Endometrial microvascular endothelial cells (primary cell): ENCODE results near the gene ABLIM1. TPM values are rescaled to one million over a fixed set of nuclear protein-coding genes. Genes with fewer than 3 reads are reported as not detected.

Source experiments
- in situ Hi-C: cut with HindIII; loops from 2 replicates; pipeline ENCODE4 v1.10.0; 2017; ENCODE audit warnings: low sequenced_read_pairs, low pct_unique_long_range_greater_than_20kb; ENCODE audit errors: inconsistent ontology term
- total RNA-seq: library from RNA; depleted of rRNA; stranded (reverse); fragments of >200 nt; gene quantifications from one replicate; pipeline ENCODE4 v1.2.3, GENCODE V29; 2015; ENCODE audit errors: inconsistent ontology term

ABLIM1 gene
- total RNA-seq, 1 donor from 2014 or later, result 25.9 TPM

- in situ Hi-C loops, result no loop called here
Measured at GRCh38 chr10:114471906-114472876, 185.9 kb downstream of the ABLIM1 start.

GRCh38 chr10:114470956-114471905 lies 186.8 kb downstream of the ABLIM1 start:
- in situ Hi-C loops, result no loop called here

GRCh38 chr10:114470361-114470760 lies 187.7 kb downstream of the ABLIM1 start:
- in situ Hi-C loops, result no loop called here

GRCh38 chr10:114458955-114459354 lies 199.1 kb downstream of the ABLIM1 start:
- in situ Hi-C loops, result no loop called here

- in situ Hi-C loops, result no loop called here
Measured at GRCh38 chr10:114458216-114458920, 199.7 kb downstream of the ABLIM1 start.

GRCh38 chr10:114453576-114453975 lies 204.5 kb downstream of the ABLIM1 start:
- in situ Hi-C loops, result no loop called here

GRCh38 chr10:114448897-114449296 lies 209.2 kb downstream of the ABLIM1 start:
- in situ Hi-C loops, result loop anchor here (25.0 kb wide), 1 partner anchor 137 kb away; no protein-coding TSS in a partner anchor

GRCh38 chr10:114445332-114445731 lies 212.7 kb downstream of the ABLIM1 start:
- in situ Hi-C loops, result loop anchor here (25.0 kb wide), 1 partner anchor 133 kb away; no protein-coding TSS in a partner anchor

GRCh38 chr10:114444819-114445218 lies 213.3 kb downstream of the ABLIM1 start:
- in situ Hi-C loops, result loop anchor here (25.0 kb wide), 1 partner anchor 133 kb away; no protein-coding TSS in a partner anchor

GRCh38 chr10:114442091-114442630 lies 215.9 kb downstream of the ABLIM1 start:
- in situ Hi-C loops, result loop anchor here (25.0 kb wide), 1 partner anchor 130 kb away; no protein-coding TSS in a partner anchor

- in situ Hi-C loops, result loop anchor here (25.0 kb wide), 1 partner anchor 129 kb away; no protein-coding TSS in a partner anchor
Measured at GRCh38 chr10:114441107-114441506, 217.0 kb downstream of the ABLIM1 start.

- in situ Hi-C loops, result loop anchor here (25.0 kb wide), 1 partner anchor 125 kb away; no protein-coding TSS in a partner anchor
Measured at GRCh38 chr10:114437473-114438292, 220.4 kb downstream of the ABLIM1 start.

GRCh38 chr10:114436941-114437340 lies 221.1 kb downstream of the ABLIM1 start:
- in situ Hi-C loops, result loop anchor here (25.0 kb wide), 1 partner anchor 125 kb away; no protein-coding TSS in a partner anchor

GRCh38 chr10:114432566-114433093 lies 225.4 kb downstream of the ABLIM1 start:
- in situ Hi-C loops, result loop anchor here (25.0 kb wide), 1 partner anchor 120 kb away; no protein-coding TSS in a partner anchor

- in situ Hi-C loops, result loop anchor here (25.0 kb wide), 1 partner anchor 119 kb away; no protein-coding TSS in a partner anchor
Measured at GRCh38 chr10:114431414-114432135, 226.5 kb downstream of the ABLIM1 start.
